DOHH2 (cell line): Measurements from ENCODE around the gene USP48.

Experiments used
- H3F3A ChIP-seq: fragments of 200-600 bp; sonication (generic), shearing (Covaris generic); 2 replicates; pipeline ENCODE4 v1.6.0; 2016; ENCODE audit warnings: antibody characterized with exemption, mild to moderate bottlenecking; ENCODE audit not compliant: control insufficient read depth, insufficient read depth
- H3K27ac ChIP-seq: fragments of 200-600 bp; sonication (generic); 2 replicates; pipeline ENCODE4 v1.5.1; 2014; ENCODE audit warnings: low read depth, mild to moderate bottlenecking, low read length, moderate library complexity
- H3K27me3 ChIP-seq: fragments of 200-600 bp; sonication (generic); 2 replicates; pipeline ENCODE4 v1.6.1; 2014; ENCODE audit warnings: mild to moderate bottlenecking, low read length, mixed read lengths; ENCODE audit not compliant: control insufficient read depth
- H3K36me3 ChIP-seq: fragments of 200-600 bp; sonication (generic); 2 replicates; pipeline ENCODE4 v1.6.1; 2014; ENCODE audit warnings: mild to moderate bottlenecking, low read length, moderate library complexity, mixed read lengths; ENCODE audit not compliant: control insufficient read depth
- H3K4me1 ChIP-seq: fragments of 200-600 bp; sonication (generic); 2 replicates; pipeline ENCODE4 v1.6.1; 2014; ENCODE audit warnings: mild to moderate bottlenecking, low read length, mixed read lengths; ENCODE audit not compliant: control insufficient read depth
- H3K4me2 ChIP-seq: fragments of 200-600 bp; sonication (generic); 2 replicates; pipeline ENCODE4 v1.6.0; 2014; ENCODE audit warnings: mild to moderate bottlenecking, low read length, moderate library complexity
- H3K4me3 ChIP-seq: fragments of 200-600 bp; sonication (generic); 2 replicates; pipeline ENCODE4 v1.5.1; 2014; ENCODE audit warnings: mild to moderate bottlenecking, low read length, mixed read lengths
- H3K79me2 ChIP-seq: fragments of 200-600 bp; sonication (generic); 2 replicates; pipeline ENCODE4 v1.6.1; 2014; ENCODE audit warnings: mild to moderate bottlenecking, low read length, mixed read lengths; ENCODE audit not compliant: control insufficient read depth
- H3K9me2 ChIP-seq: fragments of 200-600 bp; sonication (generic); replicated peaks from 2 replicates; pipeline ENCODE4 v1.6.1; 2014; ENCODE audit warnings: mild to moderate bottlenecking, low read length, mixed read lengths; ENCODE audit not compliant: control insufficient read depth
- H3K9me3 ChIP-seq: fragments of 200-600 bp; sonication (generic); 2 replicates; pipeline ENCODE4 v1.6.1; 2014; ENCODE audit warnings: antibody characterized with exemption, low read length, mixed read lengths; ENCODE audit not compliant: control insufficient read depth, insufficient read depth
- H4K20me1 ChIP-seq: fragments of 200-600 bp; sonication (generic); 2 replicates; pipeline ENCODE4 v1.6.0; 2014; ENCODE audit warnings: low read depth, mild to moderate bottlenecking, antibody characterized with exemption, low read length, moderate library complexity; ENCODE audit not compliant: control insufficient read depth, insufficient read depth
- EZH2phosphoT487 ChIP-seq: fragments of 200-600 bp; sonication (generic); IDR thresholded peaks from 2 replicates; pipeline ENCODE4 v1.6.1; 2017; ENCODE audit warnings: borderline replicate concordance, mild to moderate bottlenecking, antibody characterized with exemption, low read length, moderate library complexity, mixed read lengths
- TF ChIP-seq, protein P1 (sequence below): fragments of 200-600 bp; sonication (generic); IDR thresholded peaks from one replicate; pipeline ENCODE4 v1.5.1; 2014; ENCODE audit warnings: antibody characterized with exemption, mild to moderate bottlenecking, low read depth, low read length; ENCODE audit not compliant: poor library complexity, severe bottlenecking

Gene USP48

DNA sequence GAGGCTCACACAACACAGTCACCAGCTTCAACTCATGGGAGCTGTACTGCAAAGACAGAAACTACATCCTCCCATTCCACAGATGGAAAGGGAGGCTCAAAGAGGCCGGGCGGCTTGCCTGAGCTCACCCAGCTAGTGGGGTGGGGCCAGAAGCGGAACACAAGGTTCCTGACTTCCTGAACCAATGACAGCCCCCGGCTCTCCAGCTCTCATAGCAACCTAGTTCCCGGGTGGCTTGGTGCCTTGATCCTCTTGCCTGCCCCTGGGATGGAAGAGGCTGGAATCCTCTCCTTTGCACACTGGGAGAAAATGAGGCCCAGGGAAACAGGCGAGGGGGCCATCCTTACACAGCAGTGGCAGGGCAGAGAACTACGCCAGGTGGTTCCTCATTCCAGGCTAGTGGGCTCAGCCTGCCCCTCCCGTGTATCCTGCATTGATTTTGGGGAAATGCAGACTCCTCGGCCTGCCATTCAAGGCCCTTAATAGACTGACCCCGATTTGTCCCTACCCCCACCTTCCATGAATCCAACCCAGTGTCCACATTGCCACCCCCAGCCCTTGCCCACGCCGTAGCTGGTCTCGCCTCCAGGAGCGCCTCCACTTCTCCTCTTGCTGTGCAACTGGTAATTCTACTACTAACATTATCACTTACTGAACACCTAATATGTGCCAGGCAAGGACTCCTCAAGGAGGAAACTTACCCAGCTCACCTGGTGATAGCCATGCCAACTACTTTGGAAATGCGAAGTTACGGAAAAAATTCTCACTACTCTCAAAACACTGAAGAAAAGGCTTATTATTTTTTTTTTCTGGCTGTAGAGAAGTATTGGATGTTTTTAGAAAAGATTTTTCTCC is 118.8 kb downstream of the USP48 start:
- H3K79me2 ChIP-seq, result no peaks in the 10 kb centered on the region
- no peak overlapping the region for H3K27ac ChIP-seq
- no peaks in the 10 kb centered on the region for H3F3A ChIP-seq
- no peaks in the 10 kb centered on the region for H4K20me1 ChIP-seq
- no peak overlapping the region for H3K4me3 ChIP-seq
- no peaks in the 10 kb centered on the region for H3K36me3 ChIP-seq
- peaks cover 42% of the 10 kb centered on the region for H3K27me3 ChIP-seq
- no peaks in the 10 kb centered on the region for H3K9me2 ChIP-seq
- TF ChIP-seq, protein P1, sequence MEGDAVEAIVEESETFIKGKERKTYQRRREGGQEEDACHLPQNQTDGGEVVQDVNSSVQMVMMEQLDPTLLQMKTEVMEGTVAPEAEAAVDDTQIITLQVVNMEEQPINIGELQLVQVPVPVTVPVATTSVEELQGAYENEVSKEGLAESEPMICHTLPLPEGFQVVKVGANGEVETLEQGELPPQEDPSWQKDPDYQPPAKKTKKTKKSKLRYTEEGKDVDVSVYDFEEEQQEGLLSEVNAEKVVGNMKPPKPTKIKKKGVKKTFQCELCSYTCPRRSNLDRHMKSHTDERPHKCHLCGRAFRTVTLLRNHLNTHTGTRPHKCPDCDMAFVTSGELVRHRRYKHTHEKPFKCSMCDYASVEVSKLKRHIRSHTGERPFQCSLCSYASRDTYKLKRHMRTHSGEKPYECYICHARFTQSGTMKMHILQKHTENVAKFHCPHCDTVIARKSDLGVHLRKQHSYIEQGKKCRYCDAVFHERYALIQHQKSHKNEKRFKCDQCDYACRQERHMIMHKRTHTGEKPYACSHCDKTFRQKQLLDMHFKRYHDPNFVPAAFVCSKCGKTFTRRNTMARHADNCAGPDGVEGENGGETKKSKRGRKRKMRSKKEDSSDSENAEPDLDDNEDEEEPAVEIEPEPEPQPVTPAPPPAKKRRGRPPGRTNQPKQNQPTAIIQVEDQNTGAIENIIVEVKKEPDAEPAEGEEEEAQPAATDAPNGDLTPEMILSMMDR, result no peak
- no peaks in the 10 kb centered on the region for H3K9me3 ChIP-seq
- H3K4me2 ChIP-seq, result peak overlapping the region; percentile 31; the same call in 1 of the 2 replicates
- peaks cover 6% of the 10 kb centered on the region for H3K4me1 ChIP-seq

DNA sequence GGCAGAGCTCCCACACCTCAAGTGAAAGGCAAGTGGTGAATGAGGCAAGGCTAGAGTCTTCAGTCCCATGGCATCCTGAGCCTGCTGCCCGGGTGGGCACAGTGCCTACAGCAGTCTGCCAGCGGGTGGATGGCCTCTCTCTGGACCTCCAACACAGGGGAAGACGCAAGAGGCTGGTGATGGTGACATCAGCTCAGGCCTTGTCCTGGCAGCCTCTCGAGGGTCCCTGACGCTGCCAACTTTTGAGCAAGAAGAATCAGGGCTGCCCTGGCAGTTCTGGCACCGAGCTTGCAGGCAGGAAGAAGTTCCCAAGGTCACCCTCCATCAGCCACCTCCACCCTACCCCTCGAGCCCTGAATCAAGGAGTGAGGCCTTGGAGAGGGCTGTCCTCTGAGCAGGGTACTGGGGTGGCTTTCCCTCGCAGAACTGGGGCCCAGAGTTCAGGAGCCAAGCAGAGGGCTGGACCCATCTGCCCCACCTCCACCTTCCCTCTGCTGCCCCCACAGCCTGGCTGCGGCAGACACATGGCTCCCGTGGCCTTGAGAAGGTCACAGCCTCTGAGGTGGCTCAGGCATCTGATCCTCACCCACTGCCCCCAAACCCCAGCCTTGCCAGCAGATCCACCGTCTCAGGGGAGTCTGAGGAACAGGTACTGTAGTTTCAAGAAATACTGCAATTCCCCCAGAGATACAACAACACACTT is 119.5 kb downstream of the USP48 start:
- peaks cover 6% of the 10 kb centered on the region for H3K4me1 ChIP-seq
- H3K9me3 ChIP-seq, result no peaks in the 10 kb centered on the region
- peaks cover 34% of the 10 kb centered on the region for H3K27me3 ChIP-seq
- H4K20me1 ChIP-seq, result no peaks in the 10 kb centered on the region
- H3K9me2 ChIP-seq, result no peaks in the 10 kb centered on the region
- no peak overlapping the region for H3K4me2 ChIP-seq
- no peaks in the 10 kb centered on the region for H3K36me3 ChIP-seq
- H3K79me2 ChIP-seq, result no peaks in the 10 kb centered on the region
- H3K4me3 ChIP-seq, result no peak overlapping the region
- TF ChIP-seq EZH2phosphoT487, result no peak
- TF ChIP-seq, protein P1, result no peak
- H3F3A ChIP-seq, result no peaks in the 10 kb centered on the region
- no peak overlapping the region for H3K27ac ChIP-seq

DNA sequence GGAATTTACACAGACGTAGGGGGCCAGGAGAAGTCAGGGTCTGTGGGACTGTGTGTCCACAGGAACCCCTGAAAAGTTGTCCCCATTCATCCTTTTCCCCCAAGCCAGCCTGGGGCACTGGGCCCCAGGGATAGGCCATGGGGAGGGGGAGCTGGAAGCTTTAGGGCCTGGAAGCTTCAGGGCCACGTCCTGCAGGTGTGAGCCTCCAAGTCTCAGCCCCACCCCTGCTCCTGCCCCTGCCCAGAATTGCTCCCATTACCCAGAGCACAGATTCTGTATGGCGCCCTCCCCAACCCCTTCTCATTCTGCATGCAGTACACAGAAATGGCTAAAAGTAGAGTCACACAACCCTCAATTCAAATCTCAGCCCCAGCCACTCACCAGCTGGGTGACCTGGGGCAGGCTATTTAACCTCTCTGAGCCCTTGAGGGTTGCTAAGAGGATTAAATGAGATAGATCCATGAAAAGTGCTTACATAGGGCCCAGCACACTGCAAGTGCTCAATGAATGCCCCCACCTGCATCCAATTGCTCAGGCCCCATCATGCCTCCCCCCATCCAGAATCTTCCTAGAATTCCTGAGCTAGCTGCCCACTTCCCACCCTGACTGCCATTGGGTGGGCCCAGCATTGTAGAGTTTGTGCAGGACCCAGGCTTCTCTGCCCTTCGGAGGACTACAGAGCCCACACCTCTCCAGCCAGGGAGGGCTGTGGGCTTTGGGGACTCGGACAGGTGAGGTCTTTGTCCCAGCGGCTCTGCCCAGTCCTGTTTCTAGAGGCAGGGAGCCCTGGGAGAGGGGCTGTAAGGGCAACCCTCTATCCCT is 120.3 kb downstream of the USP48 start:
- TF ChIP-seq EZH2phosphoT487, result no peak
- TF ChIP-seq, protein P1, result no peak

More for the DNA sequence above, 120.3 kb downstream of the USP48 start:
- Histone ChIP-seq H3K4me3 (no peak overlapping the region), H3K9me3 (no peaks in the 10 kb centered on the region), H3F3A (no peaks in the 10 kb centered on the region), H3K4me1 (peaks cover 6% of the 10 kb centered on the region), H3K79me2 (no peaks in the 10 kb centered on the region), H3K4me2 (no peak overlapping the region), H3K27me3 (peaks cover 27% of the 10 kb centered on the region), H3K9me2 (no peaks in the 10 kb centered on the region), H3K36me3 (no peaks in the 10 kb centered on the region), H3K27ac (no peak overlapping the region), H4K20me1 (no peaks in the 10 kb centered on the region)
